HG03432 (cell line): ENCODE measurements around the gene GPR153.
A peak's percentile ranks its signal among the peaks of the same experiment; 100 is the strongest.

Source experiments
- ATAC-seq: cut with Tn5 transposase; IDR thresholded peaks from one replicate; pipeline ENCODE4 v1.9.1; 2021; ENCODE audit warnings: mild to moderate bottlenecking, moderate library complexity; ENCODE audit not compliant: unreplicated experiment

GPR153 gene

GRCh38 chr1:6249739-6250689 lies 10.9 kb downstream of the GPR153 start:
- no peak for ATAC-seq

- ATAC-seq: no peak
Observed at GRCh38 chr1:6248932-6249738, 11.8 kb downstream of the GPR153 start.

GRCh38 chr1:6248161-6248776 lies 12.6 kb downstream of the GPR153 start:
- no peak for ATAC-seq

GRCh38 chr1:6247651-6248050 lies 13.2 kb downstream of the GPR153 start:
- no peak for ATAC-seq

GRCh38 chr1:6246497-6247467 lies 14.1 kb downstream of the GPR153 start:
- ATAC-seq: peak; percentile 47

- no peak for ATAC-seq
Observed at GRCh38 chr1:6245869-6246496, 14.9 kb downstream of the GPR153 start.

GRCh38 chr1:6245086-6245868 lies 15.6 kb downstream of the GPR153 start:
- ATAC-seq: peak; percentile 58

GRCh38 chr1:6244401-6245049 lies 16.4 kb downstream of the GPR153 start:
- ATAC-seq: no peak

GRCh38 chr1:6243993-6244392 lies 16.9 kb downstream of the GPR153 start, which contains the start of gene HES3:
Gene HES3, plus strand, starts transcription at chr1:6244179. Its CDS starts 187 bp downstream, at chr1:6244366.
- no peak for ATAC-seq

GRCh38 chr1:6243053-6243834 lies 17.7 kb downstream of the GPR153 start:
- ATAC-seq: no peak

- ATAC-seq: no peak
Observed at GRCh38 chr1:6241887-6242740, 18.8 kb downstream of the GPR153 start.

- no peak for ATAC-seq
Observed at GRCh38 chr1:6241107-6241886, 19.6 kb downstream of the GPR153 start.

- no peak for ATAC-seq
Observed at GRCh38 chr1:6239950-6240768, 20.7 kb downstream of the GPR153 start.

- ATAC-seq: no peak
Observed at GRCh38 chr1:6239213-6239752, 21.6 kb downstream of the GPR153 start.

- ATAC-seq: no peak
Observed at GRCh38 chr1:6237093-6237492, 23.8 kb downstream of the GPR153 start.
